Measurements from ENCODE around the gene SDF2L1. TPM values are rescaled to one million over a fixed set of nuclear protein-coding genes. Genes with fewer than 3 reads are reported as not detected.

SDF2L1 gene
- total and polyA plus RNA-seq, 9 of the 15 experiments (the other 6 are each of a cell fraction or from before 2014, with no cell fraction given) = 15.1 to 989 (median 124) TPM

- Histone ChIP-seq H3K27me3 (ENCODE audit: control insufficient read depth in 2 of 2, insufficient read depth in 2 of 2, low read length in 2 of 2) (peaks cover 0 to 2% of the 10 kb centered on the region in 2 experiments; a peak in 1 of 5 replicates), H3K4me1 (replicated peaks in 1 of 2; ENCODE audit: control insufficient read depth in 2 of 2, insufficient read depth in 2 of 2, low read length in 2 of 2) (peaks cover 26% of the 10 kb centered on the region in 2 experiments), H3K27ac (ENCODE audit: extremely low read depth, low read depth, low read length) (peak overlapping the region; percentile 9; the same call in 2 of the 3 replicates), H4K20me1 (replicated peaks; ENCODE audit: control insufficient read depth, insufficient read depth, low read length) (peaks cover 52% of the 10 kb centered on the region), H3K36me3 (ENCODE audit: control insufficient read depth, insufficient read depth, low read length) (peaks cover 80% of the 10 kb centered on the region), H2AFZ (ENCODE audit: low read depth, low read length) (no peak overlapping the region), H3K9me1 (ENCODE audit: control insufficient read depth, insufficient read depth, low read length) (peaks cover 24% of the 10 kb centered on the region), H3K9ac (ENCODE audit: insufficient read depth in 1 of 2, low read depth in 2 of 2, low read length in 2 of 2) (peak overlapping the region in 1 of 2 experiments; percentile 78; a peak in 2 of 4 replicates), H3K9me3 (replicated peaks; ENCODE audit: control insufficient read depth, insufficient read depth, low read depth, low read length) (no peaks in the 10 kb centered on the region), H3K4me2 (ENCODE audit: insufficient read depth, low read length) (peak overlapping the region; percentile 3; the same call in 1 of the 2 replicates), H3K4me3 (no peak overlapping the region), H3K79me2 (ENCODE audit: control insufficient read depth, insufficient read depth, low read length) (peaks cover 93% of the 10 kb centered on the region)
- DNase-seq (ENCODE audit: extremely low read depth in 1 of 4, low spot score in 3 of 4) (peak in 3 of 4 experiments; percentile 59 to 73 (median 66)), FAIRE-seq (no peak), ATAC-seq (peak; percentile 18)
- ChIA-PET CTCF (ENCODE audit: low intra/inter-chr PET ratio) (no interaction called here), POLR2A (interaction anchor here (0.6 to 76.8 kb wide), 8 partner anchors 2 to 596 kb away, joined by 3 to 4622 read pairs (median 4); partner anchors contain the start of genes CCDC116, SDF2L1 and YDJC)
- intact Hi-C loops (cut with micrococcal nuclease) = no loop called here
- 61% methylated on average over 8 of the region's 8 CpGs for WGBS (ENCODE audit: insufficient coverage, low coverage, missing lambda C conversion rate)
- in situ Hi-C loops (cut with MboI) = no loop called here
- no TSS peak for BruUV-seq (replicated peaks)
- no peak for TF ChIP-seq ZNF277 (CRISPR knock-in tag; IDR thresholded peaks at IDR 0.05; ENCODE audit: borderline replicate concordance)
- TF ChIP-seq TCFL5 (CRISPR knock-in tag; conservative IDR thresholded peaks at IDR 0.05) = no peak
- peak; percentile 17 for TF ChIP-seq RBBP5 (IDR thresholded peaks at IDR 0.05; ENCODE audit: borderline replicate concordance, insufficient read depth, low read length, poor library complexity, severe bottlenecking)
- peak; percentile 1 for TF ChIP-seq SMAD1 (IDR thresholded peaks at IDR 0.05; ENCODE audit: low read depth, low read length, partially characterized antibody)
- TF ChIP-seq ZKSCAN1 (IDR thresholded peaks at IDR 0.05; ENCODE audit: low read depth, low read length) = no peak
- TF ChIP-seq ZBTB9 (CRISPR knock-in tag; IDR thresholded peaks at IDR 0.05) = peak; percentile 44; the same call in 1 of the 2 replicates
- peak; percentile 45 for TF ChIP-seq SETDB1 (IDR thresholded peaks at IDR 0.05; ENCODE audit: low read length)
- TF ChIP-seq KLF13 (tag; IDR thresholded peaks at IDR 0.05; ENCODE audit: borderline replicate concordance, low read depth) = peak; percentile 56; the same call in 1 of the 2 replicates
- peak; percentile 31; the same call in 1 of the 2 replicates for TF ChIP-seq JUND (IDR thresholded peaks at IDR 0.05; ENCODE audit: borderline replicate concordance, low read depth, low read length)
- peak; percentile 9; the same call in 1 of the 3 replicates for TF ChIP-seq JUND (tag; IDR thresholded peaks at IDR 0.05; ENCODE audit: borderline replicate concordance, low read depth, low read length)
- peak in 1 of 2 experiments; percentile 57; a peak in 3 of 4 replicates for TF ChIP-seq RCOR1 (IDR thresholded peaks at IDR 0.05; ENCODE audit: borderline replicate concordance in 1 of 2, low read depth in 2 of 2, low read length in 2 of 2)
- TF ChIP-seq SMAD2 (IDR thresholded peaks at IDR 0.05; ENCODE audit: low read depth, low read length) = no peak
Measured at GRCh38 chr22:21606775-21607174, 35.3 kb upstream of the SDF2L1 start.
